SK-N-SH (cell line): Measurements from ENCODE around the gene DENND1A. TPM values are rescaled to one million over a fixed set of nuclear protein-coding genes. Genes with fewer than 3 reads are reported as not detected.

Source experiments
- CTCF ChIA-PET: fragments of 300-600, 350-600 bp; formaldehyde crosslinking; extraction: SDS; loops from one replicate; lab custom pipeline; 2021; lab: Yijun Ruan, JAX
- POLR2A ChIA-PET: fragments of 350-600 bp; sonication (Branson Sonifier 250); formaldehyde crosslinking; extraction: SDS; loops from one replicate; lab custom pipeline; 2020; ENCODE audit warnings: antibody characterized with exemption, inconsistent platforms; lab: Yijun Ruan, JAX
- DNase-seq: peaks from one replicate; pipeline ENCODE4 v3.0.0; 2012
- H2AFZ ChIP-seq: fragments of 200-600 bp; sonication (generic); 2 replicates; pipeline ENCODE4 v1.8.1; 2016; ENCODE audit warnings: antibody characterized with exemption, mild to moderate bottlenecking, low read depth
- H3F3A ChIP-seq: fragments of 200-600 bp; sonication (generic); replicated peaks from 2 replicates; pipeline ENCODE3; 2016; ENCODE audit warnings: antibody characterized with exemption, mild to moderate bottlenecking; ENCODE audit not compliant: insufficient read depth
- H3K27ac ChIP-seq, 2 experiments: fragments of 200-500 bp in 1 of 2; fragments of 200-600 bp in 1 of 2; sonication (Bioruptor generic) in 1 of 2; sonication (generic), shearing (Covaris generic) in 1 of 2; 2 replicates each; pipeline versions ENCODE4 v1.5.1 to v1.6.1; 2014 to 2016; ENCODE audit warnings: low read depth in 2 of 2, inconsistent platforms in 1 of 2, low read length in 1 of 2, mild to moderate bottlenecking in 1 of 2, mixed read lengths in 1 of 2
- H3K27me3 ChIP-seq: fragments of 200-600 bp; sonication (generic), shearing (Covaris generic); 2 replicates; pipeline ENCODE4 v1.6.1; 2016; ENCODE audit warnings: mixed run types; ENCODE audit not compliant: insufficient read depth
- H3K36me3 ChIP-seq, 2 experiments: fragments of 200-500 bp in 1 of 2; fragments of 200-600 bp in 1 of 2; sonication (Bioruptor generic) in 1 of 2; sonication (generic) in 1 of 2; replicated peaks in 1 of 2; 2 replicates each; pipeline versions ENCODE3 to v1.5.1; 2014 to 2016; ENCODE audit warnings: low read length in 1 of 2, mild to moderate bottlenecking in 1 of 2; ENCODE audit not compliant: insufficient read depth in 2 of 2, control insufficient read depth in 1 of 2
- H3K4me1 ChIP-seq, 2 experiments: fragments of 200-500 bp in 1 of 2; fragments of 200-600 bp in 1 of 2; sonication (Bioruptor generic) in 1 of 2; sonication (generic), shearing (Covaris generic) in 1 of 2; 2 replicates each; pipeline versions ENCODE4 v1.5.1 to v1.6.1; 2014 to 2016; ENCODE audit warnings: low read depth in 1 of 2, low read length in 1 of 2, mixed run types in 1 of 2; ENCODE audit not compliant: insufficient read depth in 2 of 2, control insufficient read depth in 1 of 2
- H3K4me2 ChIP-seq: fragments of 200-600 bp; sonication (generic), shearing (Covaris generic); 2 replicates; pipeline ENCODE4 v1.6.1; 2017; ENCODE audit warnings: mixed run types
- H3K4me3 ChIP-seq, 2 experiments: fragments of 200-500 bp in 1 of 2; fragments of 200-600 bp in 1 of 2; sonication (Bioruptor generic) in 1 of 2; sonication (generic), shearing (Covaris generic) in 1 of 2; 2 replicates each; pipeline versions ENCODE4 v1.5.1 to v1.8.1; 2014 to 2016; ENCODE audit warnings: low read depth in 2 of 2, inconsistent platforms in 1 of 2, low read length in 1 of 2, mild to moderate bottlenecking in 1 of 2, mixed read lengths in 1 of 2, moderate library complexity in 1 of 2
- H3K79me2 ChIP-seq: fragments of 200-600 bp; sonication (generic); 2 replicates; pipeline ENCODE4 v1.8.1; 2017; ENCODE audit warnings: mild to moderate bottlenecking; ENCODE audit not compliant: insufficient read depth
- H3K9ac ChIP-seq: fragments of 200-600 bp; sonication (generic); 2 replicates; pipeline ENCODE4 v1.6.1; 2017; ENCODE audit warnings: mixed run types
- H3K9me2 ChIP-seq: fragments of 200-600 bp; sonication (generic); 2 replicates; pipeline ENCODE4 v1.6.1; 2017; ENCODE audit warnings: mixed run types
- H3K9me3 ChIP-seq: fragments of 200-600 bp; sonication (generic); 2 replicates; pipeline ENCODE4 v1.6.1; 2017; ENCODE audit warnings: mixed run types, mild to moderate bottlenecking, moderate library complexity
- H4K20me1 ChIP-seq: fragments of 200-600 bp; sonication (generic); 2 replicates; pipeline ENCODE4 v1.6.1; 2017; ENCODE audit warnings: mild to moderate bottlenecking, mixed run types; ENCODE audit not compliant: insufficient read depth
- CHD2 ChIP-seq: fragments of 150-350 bp; IDR thresholded peaks from 2 replicates; pipeline ENCODE4 v1.6.1; 2018; ENCODE audit warnings: low read length; ENCODE audit not compliant: partially characterized antibody
- ELF1 ChIP-seq: IDR thresholded peaks from 2 replicates; pipeline ENCODE4 v1.4.0; 2012
- EZH2phosphoT487 ChIP-seq: fragments of 200-600 bp; sonication (generic); IDR thresholded peaks from 2 replicates; pipeline ENCODE4 v1.6.1; 2017; ENCODE audit warnings: low read depth, mixed run types, mild to moderate bottlenecking, antibody characterized with exemption, moderate library complexity, borderline replicate concordance
- FOXJ3 ChIP-seq: sonication (generic); formaldehyde crosslinking; IDR thresholded peaks from 2 replicates; pipeline ENCODE4 v1.5.1; 2020; ENCODE audit warnings: mild to moderate bottlenecking, missing genetic modification reagents
- FOXM1 ChIP-seq: IDR thresholded peaks from 2 replicates; pipeline ENCODE4 v1.4.0; 2012; ENCODE audit warnings: low read depth, mild to moderate bottlenecking
- JUND ChIP-seq: IDR thresholded peaks from 2 replicates; pipeline ENCODE4 v1.4.0; 2012
- PBX3 ChIP-seq: IDR thresholded peaks from 2 replicates; pipeline ENCODE4; 2012
- POLR2AphosphoS5 ChIP-seq: IDR thresholded peaks from 2 replicates; pipeline ENCODE4 v1.6.1; 2012; ENCODE audit warnings: low read depth, low read length
- RCOR1 ChIP-seq: fragments of 150-350 bp; IDR thresholded peaks from 2 replicates; pipeline ENCODE4 v1.6.1; 2017; ENCODE audit warnings: antibody characterized with exemption, low read length
- RFX5 ChIP-seq: IDR thresholded peaks from 2 replicates; pipeline ENCODE4 v1.6.1; 2012; ENCODE audit warnings: mild to moderate bottlenecking, improper control_type of control experiment, low read length
- SIN3A ChIP-seq: IDR thresholded peaks from 2 replicates; pipeline ENCODE4 v1.6.1; 2012; ENCODE audit warnings: low read depth, mild to moderate bottlenecking, low read length, moderate library complexity, borderline replicate concordance
- TCF12 ChIP-seq: IDR thresholded peaks from 2 replicates; pipeline ENCODE4 v1.4.0; 2012
- USF1 ChIP-seq: IDR thresholded peaks from 2 replicates; pipeline ENCODE4 v1.4.0; 2012; ENCODE audit warnings: low read depth, borderline replicate concordance
- USF2 ChIP-seq: fragments of 150-350 bp; IDR thresholded peaks from 2 replicates; pipeline ENCODE4 v1.6.1; 2017; ENCODE audit warnings: antibody characterized with exemption, low read length, low read depth, borderline replicate concordance
- ZBTB33 ChIP-seq: IDR thresholded peaks from 2 replicates; pipeline ENCODE4 v1.4.0; 2012; ENCODE audit warnings: low read depth, borderline replicate concordance
- WGBS: methylation state at CpG from one replicate; pipeline ENCODE4 v1.1.6; 2017; ENCODE audit warnings: low lambda C conversion rate; 5-methylcytosine and 5-hydroxymethylcytosine counted together
- polyA plus RNA-seq, 3 experiments: library from polyadenylated mRNA; depleted of rRNA; stranded (reverse); fragments of >200 nt; gene quantifications; 2 replicates each; pipeline ENCODE4 v1.2.3, GENCODE V29; 2012

Gene DENND1A
- polyA plus RNA-seq, 1 of the 3 experiments (the other 2 are of a cell fraction): 25.4 TPM

- no peaks in the 10 kb centered on the region for H3K79me2 ChIP-seq
- no peak overlapping the region for H2AFZ ChIP-seq
- no peak overlapping the region for H3K27ac ChIP-seq
- H3F3A ChIP-seq: no peaks in the 10 kb centered on the region
- no peak overlapping the region for H3K4me2 ChIP-seq
- H3K9ac ChIP-seq: no peak overlapping the region
- H3K36me3 ChIP-seq: peaks cover 0 to 3% of the 10 kb centered on the region in 2 experiments
- no peaks in the 10 kb centered on the region for H3K27me3 ChIP-seq
- no peaks in the 10 kb centered on the region; the same call in 1 of the 2 replicates for H4K20me1 ChIP-seq
- ChIA-PET POLR2A (no interaction called here), CTCF (interaction anchor here (0.7 to 6.9 kb wide), 7 partner anchors 17 to 780 kb away, joined by 3 to 61 read pairs (median 4); no protein-coding TSS in a partner anchor)
- DNase-seq: no peak
- H3K9me2 ChIP-seq: no peaks in the 10 kb centered on the region
- TF ChIP-seq RFX5: no peak
- TF ChIP-seq TCF12: no peak
- TF ChIP-seq FOXM1: no peak
- no peak for TF ChIP-seq SIN3A
- TF ChIP-seq CHD2: no peak
- no peak for TF ChIP-seq ZBTB33
- no peak for TF ChIP-seq JUND
- no peak for TF ChIP-seq USF2
- TF ChIP-seq FOXJ3 (CRISPR knock-in tag): no peak
- no peak for TF ChIP-seq RCOR1
- TF ChIP-seq PBX3: no peak
- TF ChIP-seq USF1: no peak
- TF ChIP-seq POLR2AphosphoS5: no peak
- TF ChIP-seq ELF1: no peak
- no peak for TF ChIP-seq EZH2phosphoT487
- H3K9me3 ChIP-seq: no peaks in the 10 kb centered on the region
- H3K4me1 ChIP-seq: no peaks in the 10 kb centered on the region
- WGBS: 71% methylated on average over 3 of the region's 3 CpGs
- no peak overlapping the region for H3K4me3 ChIP-seq
Measured at GRCh38 chr9:123540457-123540856, 389.5 kb downstream of the DENND1A start.
